ENCODE measurements around the gene CFAP299.

The CFAP299 gene

GRCh38 chr4:80447493-80447892 lies 112.0 kb downstream of the CFAP299 start:
- no peak for DNase-seq (ENCODE audit: low read depth in 2 of 2)

DNA sequence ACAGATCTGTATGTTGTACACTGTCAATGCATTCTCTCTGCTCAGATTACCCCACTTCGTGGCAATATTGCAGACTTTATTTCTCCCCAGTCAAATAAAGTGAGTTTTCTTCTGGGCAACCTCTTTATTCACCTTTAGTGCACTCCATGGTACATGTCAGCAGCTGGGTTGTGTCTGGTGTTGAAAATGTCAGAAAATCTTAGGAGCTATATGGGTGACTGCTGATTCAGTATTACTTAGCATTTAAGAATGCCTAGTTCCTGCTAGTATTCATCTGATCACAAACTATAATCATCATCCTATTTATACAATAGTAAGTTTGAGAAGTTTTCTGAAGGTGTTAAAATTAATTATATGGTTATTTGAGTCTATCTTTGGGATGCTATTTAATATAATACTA lies 112.5 kb downstream of the CFAP299 start:
- DNase-seq (ENCODE audit: low read depth in 2 of 2): no peak

DNA sequence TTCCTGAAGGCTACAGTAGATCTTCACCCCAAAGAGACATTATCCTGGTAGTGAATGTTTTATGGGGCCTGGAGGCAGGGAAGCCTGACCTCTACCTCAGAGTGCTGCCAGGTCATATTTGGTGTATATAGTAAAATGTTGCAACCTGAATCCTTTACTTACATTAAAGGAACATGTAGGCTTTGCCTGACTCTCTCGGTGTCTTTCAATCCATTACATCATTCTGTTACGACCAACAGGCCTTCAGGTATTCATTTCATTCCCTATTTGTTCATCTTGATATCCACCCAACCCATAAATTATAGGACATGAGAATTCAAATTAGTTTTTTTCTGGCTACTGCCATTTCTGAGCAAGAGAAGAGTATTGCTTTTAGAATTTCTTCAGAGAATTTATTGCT lies 116.5 kb downstream of the CFAP299 start:
- no peak for DNase-seq (ENCODE audit: low read depth in 2 of 2)

- DNase-seq (ENCODE audit: low read depth in 2 of 2): no peak
Observed at GRCh38 chr4:80452768-80453167, 117.2 kb downstream of the CFAP299 start.

GRCh38 chr4:80454040-80454439 lies 118.5 kb downstream of the CFAP299 start:
- DNase-seq (ENCODE audit: low read depth in 2 of 2): no peak

- no peak for DNase-seq (ENCODE audit: low read depth in 2 of 2)
Observed at GRCh38 chr4:80454556-80454955, 119.0 kb downstream of the CFAP299 start.

DNA sequence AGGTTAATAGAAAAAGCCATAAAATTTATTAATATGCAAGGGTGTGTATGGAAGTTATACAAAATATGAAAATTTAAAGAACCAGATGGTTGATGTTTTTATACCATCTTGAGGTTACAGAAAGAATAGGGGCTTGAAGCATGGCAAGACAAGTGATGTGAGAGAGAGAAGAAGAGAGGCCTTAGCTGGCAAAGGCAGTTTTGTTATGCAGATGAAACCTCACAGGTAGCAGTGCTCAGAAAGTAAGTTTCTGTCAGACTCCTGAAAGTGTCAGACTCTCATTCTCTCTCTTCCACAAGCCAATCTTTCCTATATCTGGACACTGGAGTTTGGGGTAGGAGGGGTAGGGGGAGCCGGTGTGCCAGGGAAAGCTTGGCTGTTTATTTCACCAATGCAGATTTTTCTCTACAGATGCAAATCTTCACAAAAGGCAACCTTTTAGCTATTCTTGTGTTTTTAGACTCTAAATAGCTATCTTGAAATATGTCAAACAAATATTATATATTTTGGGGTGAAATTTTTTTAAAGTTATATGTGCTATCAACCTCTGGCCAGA lies 124.5 kb downstream of the CFAP299 start:
- DNase-seq (ENCODE audit: low read depth in 2 of 2): no peak

GRCh38 chr4:80461412-80461811 lies 125.9 kb downstream of the CFAP299 start:
- DNase-seq (ENCODE audit: low read depth in 2 of 2): no peak

- DNase-seq (ENCODE audit: low read depth in 2 of 2): no peak
Observed at GRCh38 chr4:80462621-80463091, 127.1 kb downstream of the CFAP299 start.

- no peak for DNase-seq (ENCODE audit: low read depth in 2 of 2)
Observed at GRCh38 chr4:80463509-80463908, 128.0 kb downstream of the CFAP299 start.

DNA sequence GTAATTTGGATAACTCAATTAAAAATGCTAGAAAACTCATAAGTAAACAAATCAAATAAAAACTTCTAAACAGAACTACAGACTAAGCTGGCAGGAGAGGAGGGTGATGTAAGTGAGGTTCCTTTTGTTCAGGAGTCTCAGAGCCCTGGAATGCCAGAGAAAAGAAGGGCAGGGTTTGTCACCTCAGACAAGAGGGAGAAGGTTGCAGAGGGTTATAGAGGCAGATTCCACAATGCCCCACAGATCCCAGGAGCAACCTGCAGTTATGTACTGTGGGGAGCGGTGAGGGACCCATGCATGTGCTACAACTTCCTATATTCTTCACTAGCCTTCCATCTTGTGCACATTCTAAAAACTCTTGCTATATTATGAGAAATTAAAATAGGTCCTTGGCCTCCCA lies 129.7 kb downstream of the CFAP299 start:
- DNase-seq (ENCODE audit: low read depth in 2 of 2): no peak

DNA sequence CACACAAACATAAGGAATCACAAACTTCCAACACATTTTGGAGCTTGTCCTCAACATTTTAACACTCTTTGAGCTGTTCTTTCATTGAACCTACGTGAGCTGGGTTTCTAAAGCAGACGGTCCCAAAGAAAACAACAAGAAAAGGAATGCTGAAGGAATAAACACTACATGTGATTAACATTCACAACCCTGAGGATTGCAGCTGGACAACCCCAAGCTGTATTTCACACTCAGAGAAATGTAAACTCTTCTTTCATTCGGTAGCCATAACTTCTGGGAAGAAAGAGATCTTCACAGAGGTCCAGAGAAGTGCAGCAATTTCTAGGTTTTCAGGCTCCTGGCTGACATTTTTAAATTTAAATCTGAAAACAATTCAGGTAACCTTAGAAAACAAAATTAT lies 130.2 kb downstream of the CFAP299 start:
- DNase-seq (ENCODE audit: low read depth in 2 of 2): no peak

GRCh38 chr4:80466618-80467017 lies 131.1 kb downstream of the CFAP299 start:
- DNase-seq (ENCODE audit: low read depth in 2 of 2): no peak

GRCh38 chr4:80471756-80472155 lies 136.2 kb downstream of the CFAP299 start:
- no peak for DNase-seq (ENCODE audit: low read depth in 2 of 2)

DNA sequence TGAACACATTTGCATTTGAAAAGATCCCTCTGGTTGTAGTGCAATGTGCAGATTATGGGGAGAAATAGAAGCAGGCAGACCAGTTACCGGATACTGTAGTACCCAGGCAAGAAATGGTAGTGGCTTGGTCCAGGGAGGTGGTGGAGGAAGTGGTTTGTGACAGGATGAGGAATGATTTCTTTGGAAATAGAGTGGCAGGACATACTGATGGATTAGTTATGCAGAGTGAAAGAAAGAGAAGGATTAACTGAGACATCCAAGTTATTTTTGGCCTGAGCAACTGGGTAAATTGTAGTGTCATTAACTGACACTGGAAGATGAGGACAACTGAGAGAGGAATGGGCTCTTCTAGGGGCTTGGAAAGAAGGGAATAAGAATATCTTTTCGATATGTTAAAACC lies 139.7 kb downstream of the CFAP299 start:
- no peak for DNase-seq (ENCODE audit: low read depth in 2 of 2)

- no peak for DNase-seq (ENCODE audit: low read depth in 2 of 2)
Observed at GRCh38 chr4:80475798-80476197, 140.3 kb downstream of the CFAP299 start.

- DNase-seq (ENCODE audit: low read depth in 2 of 2): no peak
Observed at GRCh38 chr4:80484712-80485111, 149.2 kb downstream of the CFAP299 start.

- no peak for DNase-seq (ENCODE audit: low read depth in 2 of 2)
Observed at GRCh38 chr4:80486603-80487002, 151.1 kb downstream of the CFAP299 start.

GRCh38 chr4:80489798-80490197 lies 154.3 kb downstream of the CFAP299 start:
- no peak for DNase-seq (ENCODE audit: low read depth in 2 of 2)

DNA sequence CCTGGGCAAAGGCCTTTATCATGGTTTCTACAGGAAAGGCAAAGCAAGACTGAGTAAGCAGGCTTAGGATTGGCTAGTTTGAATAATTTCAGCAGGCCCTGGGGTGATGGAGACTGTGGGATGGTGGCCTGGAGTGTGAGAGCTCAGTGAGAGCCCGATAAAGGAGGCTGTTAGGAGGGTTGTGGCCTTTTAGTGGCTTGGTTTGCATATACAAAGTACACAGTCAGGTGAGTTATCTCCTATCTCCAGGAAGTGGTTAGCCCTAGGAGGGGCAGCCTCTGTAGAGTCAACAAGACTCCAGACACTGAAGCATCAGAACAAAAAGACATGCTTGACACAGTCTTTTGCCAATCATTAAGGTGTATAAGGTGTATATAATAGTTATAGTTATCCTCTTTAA lies 157.2 kb downstream of the CFAP299 start:
- no peak for DNase-seq (ENCODE audit: low read depth in 2 of 2)

DNA sequence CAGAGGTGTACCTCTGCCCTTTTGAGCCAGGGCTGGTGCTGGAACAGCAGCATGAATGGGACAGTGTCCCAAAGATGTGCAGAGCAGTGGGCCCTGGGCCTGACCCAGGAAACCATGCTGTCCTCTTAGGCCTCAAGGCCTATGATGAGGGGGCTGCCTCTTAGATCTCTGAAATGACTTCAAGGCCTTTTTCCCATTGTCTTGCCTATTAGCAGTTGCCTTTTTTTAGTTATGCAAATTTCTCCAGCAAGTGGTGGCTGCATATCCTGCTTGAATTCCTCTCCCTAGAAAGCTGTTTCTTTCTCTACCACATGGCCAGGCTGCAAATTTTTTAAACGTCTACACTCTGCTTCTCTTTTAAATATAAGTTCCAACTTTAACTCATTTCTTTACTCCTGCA lies 160.3 kb downstream of the CFAP299 start:
- no peak for DNase-seq (ENCODE audit: low read depth in 2 of 2)

GRCh38 chr4:80498725-80499124 lies 163.2 kb downstream of the CFAP299 start:
- no peak for DNase-seq (ENCODE audit: low read depth in 2 of 2)

GRCh38 chr4:80500613-80501012 lies 165.1 kb downstream of the CFAP299 start:
- DNase-seq (ENCODE audit: low read depth in 2 of 2): no peak

DNA sequence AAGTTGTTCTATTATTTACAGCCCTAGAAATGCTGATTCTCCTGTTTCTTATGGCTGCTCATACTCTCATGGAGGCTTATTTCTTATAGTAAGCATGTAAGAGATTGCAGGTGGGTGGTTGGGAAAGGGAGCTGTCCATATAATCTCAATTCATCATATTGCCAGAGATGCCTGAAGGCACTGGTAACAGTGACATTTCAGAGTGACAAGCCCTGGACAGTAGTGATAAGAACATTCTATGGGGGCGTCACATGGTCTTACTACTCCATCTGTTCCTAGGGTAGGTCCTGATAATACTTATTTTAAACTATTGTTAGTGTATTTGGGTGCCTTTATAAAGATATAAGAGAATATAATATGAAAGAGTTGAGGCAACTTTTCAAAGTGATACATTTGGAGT lies 171.5 kb downstream of the CFAP299 start:
- no peak for DNase-seq (ENCODE audit: low read depth in 2 of 2)

All from stimulated activated CD4-positive, alpha-beta T cell treated with anti-CD3 and anti-CD28 coated beads, Interleukin-4, amount 100 ng/mL, for 48 hours (primary cell).